SU-DHL-6 (cell line): ENCODE data around the gene PWWP3B.

Experiments used
- H2AFZ ChIP-seq: fragments of 200-600 bp; sonication (generic); 2 replicates; pipeline ENCODE4 v1.6.1; 2014; ENCODE audit warnings: low read depth, mild to moderate bottlenecking, moderate library complexity, mixed read lengths, antibody characterized with exemption, low read length; ENCODE audit not compliant: severe bottlenecking
- H3F3A ChIP-seq: fragments of 200-600 bp; shearing (Covaris generic); 2 replicates; pipeline ENCODE4 v1.6.0; 2016; ENCODE audit warnings: antibody characterized with exemption, mild to moderate bottlenecking; ENCODE audit not compliant: insufficient read depth
- H3K27ac ChIP-seq: fragments of 200-600 bp; sonication (generic); 2 replicates; pipeline ENCODE4 v1.5.1; 2016; ENCODE audit warnings: low read depth, mild to moderate bottlenecking, low read length, moderate library complexity, mixed read lengths
- H3K27me3 ChIP-seq: fragments of 200-600 bp; sonication (generic), shearing (Covaris generic); 2 replicates; pipeline ENCODE4 v1.6.0; 2014; ENCODE audit warnings: mild to moderate bottlenecking, low read length
- H3K36me3 ChIP-seq: fragments of 200-600 bp; sonication (generic); 2 replicates; pipeline ENCODE4 v1.6.1; 2014; ENCODE audit warnings: mild to moderate bottlenecking, low read length, mixed read lengths
- H3K4me2 ChIP-seq: fragments of 300-600, 200-600 bp; shearing (Covaris generic), sonication (generic); 2 replicates; pipeline ENCODE4 v1.6.0; 2014; ENCODE audit warnings: low read length, low read depth, mild to moderate bottlenecking; ENCODE audit not compliant: poor library complexity, severe bottlenecking
- H3K4me3 ChIP-seq: fragments of 200-600 bp; sonication (generic); 2 replicates; pipeline ENCODE4 v1.5.1; 2014; ENCODE audit warnings: antibody characterized with exemption, low read length, mild to moderate bottlenecking, mixed read lengths; ENCODE audit not compliant: insufficient read depth, poor library complexity, severe bottlenecking
- H3K79me2 ChIP-seq: fragments of 200-600 bp; sonication (generic); 2 replicates; pipeline ENCODE4 v1.6.1; 2014; ENCODE audit warnings: mild to moderate bottlenecking, low read length, moderate library complexity; ENCODE audit not compliant: insufficient read depth
- H3K9ac ChIP-seq: fragments of 200-600 bp; sonication (generic); 2 replicates; pipeline ENCODE4 v1.7.0; 2014; ENCODE audit warnings: mild to moderate bottlenecking, low read length
- H3K9me2 ChIP-seq: fragments of 200-600 bp; sonication (generic); replicated peaks from 2 replicates; pipeline ENCODE4 v1.6.1; 2014; ENCODE audit warnings: low read length; ENCODE audit not compliant: insufficient read depth
- H3K9me3 ChIP-seq: fragments of 200-600 bp; sonication (generic); 2 replicates; pipeline ENCODE4 v1.6.1; 2014; ENCODE audit warnings: low read length, mixed read lengths; ENCODE audit not compliant: insufficient read depth
- H4K20me1 ChIP-seq: fragments of 200-600 bp; sonication (generic); 2 replicates; pipeline ENCODE4 v1.6.1; 2014; ENCODE audit warnings: low read depth, mild to moderate bottlenecking, antibody characterized with exemption, low read length, moderate library complexity, mixed read lengths
- CTCF ChIP-seq: fragments of 200-600 bp; sonication (generic); IDR thresholded peaks from one replicate; pipeline ENCODE4 v1.5.1; 2017; ENCODE audit warnings: antibody characterized with exemption, mild to moderate bottlenecking, low read length, moderate library complexity; ENCODE audit not compliant: insufficient read depth, poor library complexity, severe bottlenecking
- EZH2phosphoT487 ChIP-seq: fragments of 200-600 bp; sonication (generic), shearing (Covaris generic); conservative IDR thresholded peaks from 2 replicates; pipeline ENCODE4 v1.6.1; 2018; ENCODE audit warnings: mild to moderate bottlenecking, antibody characterized with exemption, low read length, moderate library complexity, mixed read lengths

Gene PWWP3B

GRCh38 chrX:106168107-106168506, at the start of gene PWWP3B:
PWWP3B (plus strand) TSS chrX:106168305; CDS start chrX:106205433, 37,128 bp downstream.
- H2AFZ ChIP-seq = no peak within 1 kb of the TSS
- no peaks in the 10 kb centered on the region for H3K9me2 ChIP-seq
- H3K9ac ChIP-seq = no peak within 1 kb of the TSS
- no peaks in the 10 kb centered on the region for H3K79me2 ChIP-seq
- H4K20me1 ChIP-seq = no peaks in the 10 kb centered on the region
- no peaks in the 10 kb centered on the region for H3K36me3 ChIP-seq
- H3K27ac ChIP-seq = no peak within 1 kb of the TSS
- H3K4me3 ChIP-seq = no peak within 1 kb of the TSS
- TF ChIP-seq EZH2phosphoT487 (no peak), CTCF (no peak)
- H3K27me3 ChIP-seq = no peaks in the 10 kb centered on the region
- H3F3A ChIP-seq = no peaks in the 10 kb centered on the region
- H3K4me2 ChIP-seq = no peak within 1 kb of the TSS
- H3K9me3 ChIP-seq = no peaks in the 10 kb centered on the region

- Histone ChIP-seq H3K9me3 (no peaks in the 10 kb centered on the region), H3K9ac (no peak overlapping the region), H3K79me2 (no peaks in the 10 kb centered on the region), H3K27ac (no peak overlapping the region), H3K4me2 (no peak overlapping the region), H3K4me3 (no peak overlapping the region), H3F3A (no peaks in the 10 kb centered on the region), H3K27me3 (no peaks in the 10 kb centered on the region), H4K20me1 (no peaks in the 10 kb centered on the region), H3K9me2 (no peaks in the 10 kb centered on the region), H2AFZ (no peak overlapping the region), H3K36me3 (no peaks in the 10 kb centered on the region)
- TF ChIP-seq CTCF (no peak), EZH2phosphoT487 (no peak)
Observed at GRCh38 chrX:106139048-106139447, 29.1 kb upstream of the PWWP3B start.

- no peak overlapping the region for H3K4me3 ChIP-seq
- no peak for TF ChIP-seq CTCF
- no peak for TF ChIP-seq EZH2phosphoT487
Observed at GRCh38 chrX:106144755-106145639, 23.1 kb upstream of the PWWP3B start.

More at GRCh38 chrX:106144755-106145639, 23.1 kb upstream of the PWWP3B start:
- Histone ChIP-seq H3K9me2 (no peaks in the 10 kb centered on the region), H3K79me2 (no peaks in the 10 kb centered on the region), H3K27ac (no peak overlapping the region), H3K27me3 (no peaks in the 10 kb centered on the region), H2AFZ (no peak overlapping the region), H3K36me3 (no peaks in the 10 kb centered on the region), H3K4me2 (no peak overlapping the region), H3K9me3 (no peaks in the 10 kb centered on the region), H3K9ac (no peak overlapping the region), H4K20me1 (no peaks in the 10 kb centered on the region), H3F3A (no peaks in the 10 kb centered on the region)
